ENCODE data around the gene AOX1. TPM values are rescaled to one million over a fixed set of nuclear protein-coding genes. Genes with fewer than 3 reads are reported as not detected.

AOX1 gene
- total and polyA plus RNA-seq, 10 of the 15 experiments (the other 5 are each of a cell fraction or from before 2014, with no cell fraction given), result 0.03 to 0.56 (median 0.19) TPM; not detected in 6

DNA sequence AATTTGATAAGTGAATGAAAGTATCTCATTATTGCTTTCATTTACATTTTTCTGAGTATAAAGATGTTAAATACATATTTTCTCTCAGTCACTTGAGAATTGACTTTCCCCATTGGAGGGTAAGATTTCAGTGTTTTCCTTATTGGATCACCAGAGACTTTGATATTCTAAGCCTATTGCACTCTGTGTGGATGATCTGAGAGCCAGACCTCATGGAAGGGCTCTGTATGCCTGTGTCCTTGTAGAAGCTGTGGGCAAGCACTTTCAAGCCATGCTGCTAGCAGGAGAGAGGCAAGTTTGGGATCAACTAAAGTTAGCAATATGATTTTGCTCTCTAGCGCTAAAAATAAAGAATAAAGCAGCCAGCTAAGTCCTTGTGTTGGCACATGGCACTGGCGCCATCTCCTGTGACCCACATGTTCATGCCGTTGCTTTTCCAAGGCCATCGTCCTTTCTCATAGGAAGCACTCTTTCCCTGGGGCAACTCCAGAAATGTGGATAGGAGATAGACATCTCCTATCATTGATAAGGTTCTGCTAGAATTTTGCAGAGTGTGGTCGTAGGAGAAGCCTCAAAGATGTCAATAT, 72.6 kb downstream of the AOX1 start:
- Histone ChIP-seq H3K4me2 (ENCODE audit: control insufficient read depth, insufficient read depth) (no peak overlapping the region), H3K4me1 (ENCODE audit: control insufficient read depth, insufficient read depth, low read length) (no peaks in the 10 kb centered on the region), H3K9me3 (replicated peaks; ENCODE audit: control insufficient read depth, insufficient read depth, low read length) (no peaks in the 10 kb centered on the region), H3K36me3 (ENCODE audit: control insufficient read depth in 2 of 2, insufficient read depth in 2 of 2, low read length in 1 of 2) (no peaks in the 10 kb centered on the region), H3K27ac (ENCODE audit: control insufficient read depth, insufficient read depth) (no peak overlapping the region), H3K27me3 (replicated peaks in 1 of 2; ENCODE audit: control insufficient read depth in 2 of 2, insufficient read depth in 2 of 2, low read length in 1 of 2) (peaks cover 0 to 4% of the 10 kb centered on the region in 2 experiments; a peak in 1 of 4 replicates), H3K79me2 (ENCODE audit: control insufficient read depth, insufficient read depth, low read length) (no peaks in the 10 kb centered on the region), H4K20me1 (ENCODE audit: control insufficient read depth, insufficient read depth) (no peaks in the 10 kb centered on the region; the same call in 1 of the 2 replicates), H3K4me3 (no peak overlapping the region), H3K9ac (ENCODE audit: control insufficient read depth, insufficient read depth, low read length) (no peak overlapping the region), H2AFZ (ENCODE audit: control insufficient read depth, low read depth, low read length) (no peak overlapping the region)
- ChIA-PET SMC1A (ENCODE audit: uncharacterized antibody, unreplicated experiment) (no interaction called here), CTCF (no interaction called here), RAD21 (ENCODE audit: unreplicated experiment) (no interaction called here), POLR2A (no interaction called here)
- TF ChIP-seq RAD21 (IDR thresholded peaks at IDR 0.05; ENCODE audit: insufficient read depth, low read depth, low read length) (peak; percentile 38; the same call in 1 of the 2 replicates), CBX5 (IDR thresholded peaks at IDR 0.05; ENCODE audit: low read depth) (no peak)
- no peak for ATAC-seq
- WGBS (ENCODE audit: insufficient coverage, insufficient replicate concordance, low lambda C conversion rate, missing lambda C conversion rate), result 51% methylated on average over 5 of the region's 5 CpGs
- FAIRE-seq, result no peak
- intact Hi-C loops (cut with micrococcal nuclease; ENCODE audit: unreplicated experiment), result no loop called here
- in situ Hi-C loops (cut with MboI), result no loop called here
- DNase-seq (ENCODE audit: low read depth, low spot score), result no peak
- BruUV-seq (replicated peaks), result no TSS peak

DNA sequence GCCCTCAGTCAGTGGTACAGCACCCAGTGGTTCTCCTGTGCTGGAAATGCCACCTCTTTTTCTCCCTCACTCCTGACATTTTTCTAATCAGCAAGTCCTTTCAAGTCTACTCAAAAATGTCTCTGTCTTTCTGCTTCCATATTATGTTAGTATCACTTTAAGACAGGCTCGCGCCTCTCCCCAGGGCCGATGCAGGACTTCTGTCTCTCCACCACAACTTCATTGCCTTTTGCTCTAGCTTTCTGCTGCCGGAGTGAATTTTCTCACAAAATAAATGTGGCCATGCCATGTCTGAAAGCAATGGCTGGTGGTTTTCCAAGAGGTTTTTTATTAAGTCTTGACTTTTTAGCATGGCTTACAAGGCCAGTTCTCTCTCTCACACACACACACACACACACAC, 73.6 kb downstream of the AOX1 start:
- no TSS peak for BruUV-seq (replicated peaks)
- peaks cover 0 to 3% of the 10 kb centered on the region in 2 experiments; a peak in 1 of 4 replicates for H3K27me3 ChIP-seq (replicated peaks in 1 of 2; ENCODE audit: control insufficient read depth in 2 of 2, insufficient read depth in 2 of 2, low read length in 1 of 2)
- SMC1A ChIA-PET (ENCODE audit: uncharacterized antibody, unreplicated experiment), result no interaction called here
- intact Hi-C loops (cut with micrococcal nuclease; ENCODE audit: unreplicated experiment), result no loop called here
- CTCF ChIA-PET, result no interaction called here
- 77% methylated on average over 4 of the region's 4 CpGs for WGBS (ENCODE audit: insufficient coverage, insufficient replicate concordance, low lambda C conversion rate, missing lambda C conversion rate)
- H3K79me2 ChIP-seq (ENCODE audit: control insufficient read depth, insufficient read depth, low read length), result no peaks in the 10 kb centered on the region
- no peak overlapping the region for H3K4me2 ChIP-seq (ENCODE audit: control insufficient read depth, insufficient read depth)
- no peak overlapping the region for H3K9ac ChIP-seq (ENCODE audit: control insufficient read depth, insufficient read depth, low read length)
- no peaks in the 10 kb centered on the region; the same call in 1 of the 2 replicates for H4K20me1 ChIP-seq (ENCODE audit: control insufficient read depth, insufficient read depth)
- RAD21 ChIA-PET (ENCODE audit: unreplicated experiment), result interaction anchor here (0.7 kb wide), 1 partner anchor 12 kb away, joined by 3 read pairs; no protein-coding TSS in a partner anchor
- H3K9me3 ChIP-seq (replicated peaks; ENCODE audit: control insufficient read depth, insufficient read depth, low read length), result no peaks in the 10 kb centered on the region
- in situ Hi-C loops (cut with MboI), result no loop called here
- no peaks in the 10 kb centered on the region for H3K4me1 ChIP-seq (ENCODE audit: control insufficient read depth, insufficient read depth, low read length)
- H3K27ac ChIP-seq (ENCODE audit: control insufficient read depth, insufficient read depth), result no peak overlapping the region
- ATAC-seq, result no peak
- no peak for FAIRE-seq
- H3K4me3 ChIP-seq, result no peak overlapping the region
- H3K36me3 ChIP-seq (ENCODE audit: control insufficient read depth in 2 of 2, insufficient read depth in 2 of 2, low read length in 1 of 2), result no peaks in the 10 kb centered on the region
- H2AFZ ChIP-seq (ENCODE audit: control insufficient read depth, low read depth, low read length), result no peak overlapping the region
- POLR2A ChIA-PET, result no interaction called here
- DNase-seq (ENCODE audit: low read depth, low spot score), result no peak
- TF ChIP-seq NFIC (IDR thresholded peaks at IDR 0.05; ENCODE audit: low read depth, low read length) (no peak), GABPA (IDR thresholded peaks at IDR 0.05; ENCODE audit: low read depth) (no peak), SMAD1 (IDR thresholded peaks at IDR 0.05; ENCODE audit: low read depth, partially characterized antibody) (no peak), ATF7 (IDR thresholded peaks at IDR 0.05; ENCODE audit: low read depth) (no peak), MYB (IDR thresholded peaks at IDR 0.05; ENCODE audit: borderline replicate concordance, low read depth, low read length) (no peak), ASH2L (IDR thresholded peaks at IDR 0.05; ENCODE audit: borderline replicate concordance, low read depth) (no peak), DPF2 (IDR thresholded peaks at IDR 0.05) (no peak), BACH1 (IDR thresholded peaks at IDR 0.05; ENCODE audit: borderline replicate concordance) (no peak), RAD21 (IDR thresholded peaks at IDR 0.05; ENCODE audit: insufficient read depth, low read depth, low read length) (no peak)
- TF ChIP-seq, protein P1, sequence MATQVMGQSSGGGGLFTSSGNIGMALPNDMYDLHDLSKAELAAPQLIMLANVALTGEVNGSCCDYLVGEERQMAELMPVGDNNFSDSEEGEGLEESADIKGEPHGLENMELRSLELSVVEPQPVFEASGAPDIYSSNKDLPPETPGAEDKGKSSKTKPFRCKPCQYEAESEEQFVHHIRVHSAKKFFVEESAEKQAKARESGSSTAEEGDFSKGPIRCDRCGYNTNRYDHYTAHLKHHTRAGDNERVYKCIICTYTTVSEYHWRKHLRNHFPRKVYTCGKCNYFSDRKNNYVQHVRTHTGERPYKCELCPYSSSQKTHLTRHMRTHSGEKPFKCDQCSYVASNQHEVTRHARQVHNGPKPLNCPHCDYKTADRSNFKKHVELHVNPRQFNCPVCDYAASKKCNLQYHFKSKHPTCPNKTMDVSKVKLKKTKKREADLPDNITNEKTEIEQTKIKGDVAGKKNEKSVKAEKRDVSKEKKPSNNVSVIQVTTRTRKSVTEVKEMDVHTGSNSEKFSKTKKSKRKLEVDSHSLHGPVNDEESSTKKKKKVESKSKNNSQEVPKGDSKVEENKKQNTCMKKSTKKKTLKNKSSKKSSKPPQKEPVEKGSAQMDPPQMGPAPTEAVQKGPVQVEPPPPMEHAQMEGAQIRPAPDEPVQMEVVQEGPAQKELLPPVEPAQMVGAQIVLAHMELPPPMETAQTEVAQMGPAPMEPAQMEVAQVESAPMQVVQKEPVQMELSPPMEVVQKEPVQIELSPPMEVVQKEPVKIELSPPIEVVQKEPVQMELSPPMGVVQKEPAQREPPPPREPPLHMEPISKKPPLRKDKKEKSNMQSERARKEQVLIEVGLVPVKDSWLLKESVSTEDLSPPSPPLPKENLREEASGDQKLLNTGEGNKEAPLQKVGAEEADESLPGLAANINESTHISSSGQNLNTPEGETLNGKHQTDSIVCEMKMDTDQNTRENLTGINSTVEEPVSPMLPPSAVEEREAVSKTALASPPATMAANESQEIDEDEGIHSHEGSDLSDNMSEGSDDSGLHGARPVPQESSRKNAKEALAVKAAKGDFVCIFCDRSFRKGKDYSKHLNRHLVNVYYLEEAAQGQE (IDR thresholded peaks at IDR 0.05; ENCODE audit: low read depth, low read length), result no peak
- TF ChIP-seq, protein P2, sequence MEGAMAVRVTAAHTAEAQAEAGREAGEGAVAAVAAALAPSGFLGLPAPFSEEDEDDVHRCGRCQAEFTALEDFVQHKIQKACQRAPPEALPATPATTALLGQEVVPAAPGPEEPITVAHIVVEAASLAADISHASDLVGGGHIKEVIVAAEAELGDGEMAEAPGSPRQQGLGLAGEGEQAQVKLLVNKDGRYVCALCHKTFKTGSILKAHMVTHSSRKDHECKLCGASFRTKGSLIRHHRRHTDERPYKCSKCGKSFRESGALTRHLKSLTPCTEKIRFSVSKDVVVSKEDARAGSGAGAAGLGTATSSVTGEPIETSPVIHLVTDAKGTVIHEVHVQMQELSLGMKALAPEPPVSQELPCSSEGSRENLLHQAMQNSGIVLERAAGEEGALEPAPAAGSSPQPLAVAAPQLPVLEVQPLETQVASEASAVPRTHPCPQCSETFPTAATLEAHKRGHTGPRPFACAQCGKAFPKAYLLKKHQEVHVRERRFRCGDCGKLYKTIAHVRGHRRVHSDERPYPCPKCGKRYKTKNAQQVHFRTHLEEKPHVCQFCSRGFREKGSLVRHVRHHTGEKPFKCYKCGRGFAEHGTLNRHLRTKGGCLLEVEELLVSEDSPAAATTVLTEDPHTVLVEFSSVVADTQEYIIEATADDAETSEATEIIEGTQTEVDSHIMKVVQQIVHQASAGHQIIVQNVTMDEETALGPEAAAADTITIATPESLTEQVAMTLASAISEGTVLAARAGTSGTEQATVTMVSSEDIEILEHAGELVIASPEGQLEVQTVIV (IDR thresholded peaks at IDR 0.05; ENCODE audit: borderline replicate concordance, partially characterized antibody), result no peak

Measured in GM12878 (cell line).